A549 (cell line): Measurements from ENCODE around the gene SERINC3. TPM values are rescaled to one million over a fixed set of nuclear protein-coding genes. Genes with fewer than 3 reads are reported as not detected.

Experiments
- ATAC-seq, 2 experiments: fragments of 200-7000 bp in 1 of 2; fragments of >200 bp in 1 of 2; cut with Nextera tagmentation in 1 of 2; cut with Tn5 transposase in 1 of 2; 3 replicates each; pipeline versions ENCODE4 v1.8.0 to v1.9.1; 2018 to 2020; ENCODE audit warnings: mild to moderate bottlenecking in 1 of 2, moderate library complexity in 1 of 2
- CTCF ChIA-PET: fragments of 300-600 bp; sonication (Branson Sonifier 250); formaldehyde crosslinking; extraction: SDS; loops from one replicate; lab custom pipeline; 2021; ENCODE audit warnings: antibody characterized with exemption, inconsistent platforms; lab: Yijun Ruan, JAX
- POLR2A ChIA-PET: fragments of 350-600 bp; formaldehyde crosslinking; extraction: SDS; loops from one replicate; lab custom pipeline; 2021; ENCODE audit warnings: antibody characterized with exemption, inconsistent platforms; lab: Yijun Ruan, JAX
- DNase-seq, 2 experiments: peaks; one replicate each; pipeline versions ENCODE4 v3.0.0 to v3.0.0-alpha.2; 2011 to 2016; ENCODE audit warnings: low read depth in 1 of 2, low spot score in 1 of 2
- FAIRE-seq: peaks from 2 replicates; lab custom pipeline; 2011; peaks lifted over from hg19 to GRCh38; lab: Jason Lieb, UNC
- H3K27ac ChIP-seq, 2 experiments: fragments of >200 bp; sonication (Bioruptor Twin); formaldehyde crosslinking; 3 replicates each; pipeline ENCODE4 v1.5.1; 2016 to 2017
- H3K4me1 ChIP-seq: fragments of >200 bp; sonication (Bioruptor Twin); formaldehyde crosslinking; 3 replicates; pipeline ENCODE4 v1.6.1; 2016
- H3K4me2 ChIP-seq: fragments of >200 bp; sonication (Bioruptor Twin); formaldehyde crosslinking; 3 replicates; pipeline ENCODE4 v1.6.1; 2016
- H3K4me3 ChIP-seq: fragments of >200 bp; sonication (Bioruptor Twin); formaldehyde crosslinking; 3 replicates; pipeline ENCODE4 v1.5.1; 2016
- H3K9me3 ChIP-seq: fragments of >200 bp; sonication (Bioruptor Twin); formaldehyde crosslinking; 3 replicates; pipeline ENCODE4 v1.6.1; 2016
- ATOH8 ChIP-seq: fragments of 250-450 bp; sonication (Bioruptor Pico); IDR thresholded peaks from 2 replicates; pipeline ENCODE4 v1.5.0; 2020; ENCODE audit warnings: low read depth, mild to moderate bottlenecking, moderate library complexity
- BCL3 ChIP-seq: fragments of >200 bp; sonication (Bioruptor Twin); formaldehyde crosslinking; IDR thresholded peaks from 3 replicates; pipeline ENCODE4 v1.6.1; 2016
- CBX2 ChIP-seq: fragments of 200-600 bp; sonication (generic); IDR thresholded peaks from 2 replicates; pipeline ENCODE4 v1.6.1; 2016; ENCODE audit warnings: low read depth, mild to moderate bottlenecking, borderline replicate concordance
- CBX8 ChIP-seq: fragments of 200-600 bp; sonication (generic); IDR thresholded peaks from 2 replicates; pipeline ENCODE4 v1.6.1; 2016
- CEBPB ChIP-seq, 2 experiments: fragments of >200 bp in 1 of 2; sonication (Bioruptor Twin) in 1 of 2; formaldehyde crosslinking in 1 of 2; IDR thresholded peaks; 2 replicates each; pipeline ENCODE4 v1.6.1; 2012 to 2016
- CHD2 ChIP-seq: fragments of 150-350 bp; IDR thresholded peaks from 2 replicates; pipeline ENCODE4 v1.6.1; 2014; ENCODE audit warnings: low read length; ENCODE audit not compliant: partially characterized antibody
- CTCF ChIP-seq: fragments of >200 bp; sonication (Bioruptor Twin); formaldehyde crosslinking; IDR thresholded peaks from 3 replicates; pipeline ENCODE4 v1.5.1; 2016
- E2F6 ChIP-seq: IDR thresholded peaks from 2 replicates; pipeline ENCODE4 v1.6.1; 2012; ENCODE audit warnings: low read depth, borderline replicate concordance
- ESRRA ChIP-seq: fragments of 150-350 bp; IDR thresholded peaks from 2 replicates; pipeline ENCODE4 v1.6.1; 2014; ENCODE audit warnings: mild to moderate bottlenecking, low read length, borderline replicate concordance
- FOXS1 ChIP-seq: fragments of 250-450 bp; sonication (Bioruptor Pico); IDR thresholded peaks from 2 replicates; pipeline ENCODE4 v1.5.0; 2020; ENCODE audit warnings: mild to moderate bottlenecking, moderate library complexity
- GATA3 ChIP-seq: IDR thresholded peaks from 2 replicates; pipeline ENCODE4 v1.6.1; 2012; ENCODE audit warnings: borderline replicate concordance
- HDAC2 ChIP-seq: fragments of 200-600 bp; sonication (generic); IDR thresholded peaks from 2 replicates; pipeline ENCODE4 v1.6.1; 2016
- HES2 ChIP-seq: fragments of >200 bp; sonication (Bioruptor Twin); formaldehyde crosslinking; IDR thresholded peaks from 2 replicates; pipeline ENCODE4 v1.6.1; 2016
- HEYL ChIP-seq: fragments of 250-450 bp; sonication (Bioruptor Pico); IDR thresholded peaks from 2 replicates; pipeline ENCODE4 v1.8.0; 2021; ENCODE audit warnings: mild to moderate bottlenecking, moderate library complexity
- HOXA7 ChIP-seq: fragments of 250-450 bp; sonication (Bioruptor Pico); IDR thresholded peaks from 2 replicates; pipeline ENCODE4 v1.5.0; 2020; ENCODE audit warnings: mild to moderate bottlenecking, moderate library complexity
- HOXB13 ChIP-seq: fragments of 250-450 bp; sonication (Bioruptor Pico); IDR thresholded peaks from 2 replicates; pipeline ENCODE4 v1.5.0; 2020; ENCODE audit warnings: low read depth, mild to moderate bottlenecking, moderate library complexity
- HOXB5 ChIP-seq: fragments of 250-450 bp; sonication (Bioruptor Pico); IDR thresholded peaks from 2 replicates; pipeline ENCODE4 v1.5.0; 2020; ENCODE audit warnings: mild to moderate bottlenecking, moderate library complexity
- JUN ChIP-seq, 2 experiments: fragments of >200 bp; sonication (Bioruptor Twin); formaldehyde crosslinking; IDR thresholded peaks; 2 replicates in 1 of 2; 3 replicates in 1 of 2; pipeline ENCODE4 v1.6.1; 2016 to 2017
- JUNB ChIP-seq: fragments of >200 bp; sonication (Bioruptor Twin); formaldehyde crosslinking; IDR thresholded peaks from 2 replicates; pipeline ENCODE4 v1.6.1; 2016
- KDM1A ChIP-seq: fragments of 200-600 bp; sonication (generic); IDR thresholded peaks from 2 replicates; pipeline ENCODE4 v1.6.1; 2016; ENCODE audit warnings: low read depth, mild to moderate bottlenecking
- KDM5A ChIP-seq: fragments of 200-600 bp; sonication (generic); IDR thresholded peaks from 2 replicates; pipeline ENCODE4 v1.6.1; 2016; ENCODE audit warnings: antibody characterized with exemption, mild to moderate bottlenecking
- MAZ ChIP-seq: fragments of 150-350 bp; IDR thresholded peaks from 2 replicates; pipeline ENCODE4 v1.6.1; 2014; ENCODE audit warnings: antibody characterized with exemption, low read depth, low read length, borderline replicate concordance
- NFE2L2 ChIP-seq: fragments of 150-350 bp; conservative IDR thresholded peaks from 2 replicates; pipeline ENCODE4 v1.6.1; 2014; ENCODE audit warnings: low read length
- PBX3 ChIP-seq: IDR thresholded peaks from 2 replicates; pipeline ENCODE4 v1.6.1; 2012
- PHF8 ChIP-seq: fragments of 200-600 bp; sonication (generic); IDR thresholded peaks from 2 replicates; pipeline ENCODE4 v1.6.1; 2016; ENCODE audit warnings: low read depth, mild to moderate bottlenecking, antibody characterized with exemption, moderate library complexity, borderline replicate concordance
- POLR2AphosphoS2 ChIP-seq: conservative IDR thresholded peaks from 2 replicates; pipeline ENCODE4 v1.6.1; 2012; ENCODE audit warnings: low read length, improper control_type of control experiment, inconsistent platforms
- RARB ChIP-seq: fragments of 250-450 bp; sonication (Bioruptor Pico); IDR thresholded peaks from 2 replicates; pipeline ENCODE4 v1.8.0; 2021; ENCODE audit warnings: mild to moderate bottlenecking, moderate library complexity
- RCOR1 ChIP-seq: fragments of 150-350 bp; IDR thresholded peaks from 2 replicates; pipeline ENCODE4 v1.6.1; 2014; ENCODE audit warnings: antibody characterized with exemption, low read length, low read depth
- RFX5 ChIP-seq: fragments of 450-650 bp; IDR thresholded peaks from 2 replicates; pipeline ENCODE4 v1.7.1; 2014; ENCODE audit warnings: antibody characterized with exemption, mild to moderate bottlenecking, moderate library complexity
- RNF2 ChIP-seq: fragments of 200-600 bp; sonication (generic); IDR thresholded peaks from 2 replicates; pipeline ENCODE4 v1.6.1; 2016; ENCODE audit warnings: low read depth, mild to moderate bottlenecking, antibody characterized with exemption, moderate library complexity, borderline replicate concordance
- SMC3 ChIP-seq: fragments of >200 bp; sonication (Bioruptor Twin); formaldehyde crosslinking; IDR thresholded peaks from 3 replicates; pipeline ENCODE4 v1.6.1; 2018; ENCODE audit warnings: inconsistent platforms
- TFCP2L1 ChIP-seq: fragments of 250-450 bp; sonication (Bioruptor Pico); IDR thresholded peaks from 2 replicates; pipeline ENCODE4 v1.5.0; 2021; ENCODE audit warnings: mild to moderate bottlenecking
- USF2 ChIP-seq: fragments of 450-650 bp; IDR thresholded peaks from 2 replicates; pipeline ENCODE4 v1.6.1; 2014; ENCODE audit warnings: antibody characterized with exemption
- ZC3H11A ChIP-seq: fragments of 450-650 bp; IDR thresholded peaks from 2 replicates; pipeline ENCODE4 v1.6.1; 2014; ENCODE audit warnings: antibody characterized with exemption, mild to moderate bottlenecking
- ZNF302 ChIP-seq: fragments of 250-450 bp; sonication (Bioruptor Pico); IDR thresholded peaks from 2 replicates; pipeline ENCODE4 v1.9.0; 2021; ENCODE audit warnings: inconsistent platforms, mild to moderate bottlenecking, moderate library complexity
- WGBS: methylation state at CpG from one replicate; pipeline ENCODE4 v1.1.6; 2017; ENCODE audit errors: missing lambda C conversion rate; 5-methylcytosine and 5-hydroxymethylcytosine counted together
- polyA plus RNA-seq, 4 experiments: library from polyadenylated mRNA; depleted of rRNA in 3 of 4; stranded (reverse); fragments of >200 nt; fragmentation: RNase III in 1 of 4; extraction: RNeasy Plus Mini Kit Qiagen cat#74134 plus additional on column Dnase treatment in 1 of 4; gene quantifications; 2 replicates in 3 of 4; 3 replicates in 1 of 4; pipeline ENCODE4 v1.2.3, GENCODE V29; 2011 to 2017

Gene SERINC3
- polyA plus RNA-seq, 2 of the 4 experiments (the other 2 are of a cell fraction) = 62.9 to 159 TPM

DNA sequence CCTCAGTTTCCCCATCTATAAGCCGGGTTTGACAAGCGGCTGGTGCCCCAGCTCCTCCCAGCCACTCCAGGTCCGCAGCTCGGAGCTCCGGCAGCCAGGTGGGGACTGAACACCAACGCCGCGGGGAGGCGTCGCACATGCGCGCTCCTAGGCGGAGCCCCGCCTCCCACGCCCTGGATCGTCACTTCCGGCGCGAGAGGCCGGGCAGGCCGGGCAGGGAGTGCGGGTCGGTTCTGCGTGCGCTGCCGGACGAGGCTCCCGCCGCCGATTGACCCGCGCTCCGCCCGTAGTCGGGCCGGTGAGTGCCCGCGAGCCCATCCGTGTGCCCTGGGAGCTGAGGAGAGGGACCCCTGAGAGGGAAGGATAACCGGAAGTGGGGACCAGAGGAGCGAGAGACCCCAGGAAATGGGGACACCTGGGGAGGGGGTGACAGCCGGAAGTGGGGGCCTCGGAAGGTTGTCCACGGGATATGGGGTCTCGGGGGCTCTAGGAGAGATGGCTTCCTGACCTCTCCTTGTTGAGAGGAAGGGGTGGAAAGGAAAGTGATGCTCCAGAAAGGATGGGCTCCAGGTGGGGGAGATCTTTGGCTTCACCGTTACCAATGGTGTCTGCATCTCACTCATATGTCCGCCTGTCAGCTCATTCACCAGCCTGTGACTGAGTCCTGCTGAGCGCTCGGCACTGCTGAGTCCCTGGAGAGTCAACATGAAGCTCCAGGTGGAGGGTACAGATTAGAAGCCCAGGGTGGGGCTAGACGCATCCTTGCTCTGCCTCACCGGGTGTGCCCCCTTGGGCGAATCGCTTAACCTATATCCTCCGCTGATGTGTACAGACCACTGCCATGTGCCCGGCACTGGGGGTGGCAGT is 45.9 kb downstream of the SERINC3 start, which contains the start of gene TTPAL:
Gene TTPAL (plus strand): TSS at position 181 of the 867 bp plus-strand sequence. CDS start 4,126 bp downstream, outside the sequence.
- H3K4me2 ChIP-seq = peak within 1 kb of the TSS; percentile 74
- POLR2A ChIA-PET = interaction anchor here (0.6 to 1.7 kb wide), 14 partner anchors 11 to 257 kb away, joined by 3 to 13 read pairs (median 4); partner anchors contain the start of gene SERINC3
- ATAC-seq = peak; percentile 98
- H3K27ac ChIP-seq = peak within 1 kb of the TSS; percentile 91 to 95
- H3K4me3 ChIP-seq = peak within 1 kb of the TSS; percentile 92
- FAIRE-seq = no peak
- CTCF ChIA-PET = interaction anchor here (0.6 to 2.8 kb wide), 19 partner anchors 10 to 360 kb away, joined by 3 to 22 read pairs (median 4); partner anchors contain the start of gene SERINC3
- H3K4me1 ChIP-seq = peaks cover 12% of the 10 kb centered on the region; the same call in 2 of the 3 replicates
- H3K9me3 ChIP-seq = no peaks in the 10 kb centered on the region
- 3% methylated on average over 42 of the region's 55 CpGs for WGBS
- peak; percentile 81 to 88 for DNase-seq
- 0 out of 2 replicates have a peak, but pooled peaks have one; percentile 43 for TF ChIP-seq RNF2
- no peak for TF ChIP-seq HOXB5 (CRISPR knock-in tag)
- no peak for TF ChIP-seq KDM1A
- no peak for TF ChIP-seq HOXB13 (CRISPR knock-in tag)
- no peak for TF ChIP-seq USF2
- no peak for TF ChIP-seq ZNF302
- TF ChIP-seq CBX2 = no peak
- TF ChIP-seq JUNB = no peak
- peak; percentile 20; the same call in 2 of the 3 replicates for TF ChIP-seq CTCF
- TF ChIP-seq RFX5 = no peak
- no peak for TF ChIP-seq HES2
- no peak for TF ChIP-seq ATOH8 (CRISPR knock-in tag)
- 0 out of 4 replicates have a peak, but pooled peaks of 1 of the 2 experiments have one; percentile 1 for TF ChIP-seq CEBPB (IDR thresholded peaks at IDR 0.05)
- TF ChIP-seq GATA3 = 0 out of 2 replicates have a peak, but pooled peaks have one; percentile 23
- TF ChIP-seq HDAC2 = peak; percentile 44; the same call in 1 of the 2 replicates
- TF ChIP-seq MAZ = no peak
- TF ChIP-seq TFCP2L1 (CRISPR knock-in tag) = no peak
- TF ChIP-seq JUN (IDR thresholded peaks at IDR 0.05) = peak; percentile 85 to 95
- TF ChIP-seq PHF8 = peak; percentile 100
- no peak for TF ChIP-seq CHD2
- no peak for TF ChIP-seq HOXA7 (CRISPR knock-in tag)
- no peak for TF ChIP-seq ESRRA
- TF ChIP-seq RCOR1 = no peak
- no peak for TF ChIP-seq NFE2L2
- TF ChIP-seq E2F6 = peak; percentile 70
- peak; percentile 58 for TF ChIP-seq SMC3
- TF ChIP-seq BCL3 = peak; percentile 95
- TF ChIP-seq CBX8 = no peak
- no peak for TF ChIP-seq FOXS1 (CRISPR knock-in tag)
- no peak for TF ChIP-seq KDM5A
- TF ChIP-seq HEYL = no peak
- no peak for TF ChIP-seq PBX3
- no peak for TF ChIP-seq ZC3H11A
- no peak for TF ChIP-seq POLR2AphosphoS2
- TF ChIP-seq RARB (CRISPR knock-in tag) = no peak
